Measurements from ENCODE around the gene CPA2. TPM values are rescaled to one million over a fixed set of nuclear protein-coding genes. Genes with fewer than 3 reads are reported as not detected.

Gene CPA2
- total RNA-seq, 1 donor from 2014 or later = not detected

DNA sequence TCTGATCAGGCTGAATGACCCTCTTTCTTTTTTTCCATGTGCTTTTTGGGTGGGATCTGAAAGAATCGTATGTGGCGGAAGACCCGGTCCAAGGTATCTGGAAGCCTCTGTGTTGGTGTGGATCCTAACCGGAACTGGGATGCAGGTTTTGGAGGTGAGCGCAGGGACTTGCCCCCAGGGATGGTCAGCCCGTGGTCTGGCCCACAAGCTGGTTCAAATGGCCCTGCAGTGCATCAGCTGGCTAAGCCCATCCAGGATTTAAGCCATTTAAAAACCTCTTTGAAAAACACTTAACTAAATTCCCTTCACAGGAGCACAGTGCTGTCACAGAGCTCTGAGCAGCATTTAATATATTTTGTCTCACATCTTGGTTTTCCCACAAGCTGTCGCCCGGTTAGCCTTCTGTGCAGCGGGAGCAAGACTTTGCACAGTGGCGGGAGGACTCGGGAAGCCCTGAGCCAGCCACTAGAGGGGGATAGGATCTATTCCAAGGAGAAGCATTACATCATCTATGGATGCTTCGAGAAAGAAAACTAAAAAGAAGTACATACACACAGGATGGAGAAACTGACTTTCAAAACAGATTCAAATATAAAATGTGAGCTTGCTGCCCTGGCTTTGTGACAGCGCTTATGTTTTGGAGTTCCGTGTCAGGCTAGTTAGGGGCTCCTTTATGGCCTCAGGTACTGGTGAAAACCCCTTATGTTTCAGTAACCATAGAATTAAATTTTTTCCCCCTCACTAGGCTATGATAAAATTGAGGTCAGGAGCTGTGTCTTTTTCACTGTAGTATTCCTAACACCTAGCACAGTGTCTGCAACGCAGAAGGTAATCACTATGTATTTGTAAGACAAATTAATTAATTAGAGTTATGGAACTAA is 11.3 kb downstream of the CPA2 start:
- FAIRE-seq = no peak
- DNase-seq (ENCODE audit: low spot score in 2 of 2) = peak; percentile 33 to 57

DNA sequence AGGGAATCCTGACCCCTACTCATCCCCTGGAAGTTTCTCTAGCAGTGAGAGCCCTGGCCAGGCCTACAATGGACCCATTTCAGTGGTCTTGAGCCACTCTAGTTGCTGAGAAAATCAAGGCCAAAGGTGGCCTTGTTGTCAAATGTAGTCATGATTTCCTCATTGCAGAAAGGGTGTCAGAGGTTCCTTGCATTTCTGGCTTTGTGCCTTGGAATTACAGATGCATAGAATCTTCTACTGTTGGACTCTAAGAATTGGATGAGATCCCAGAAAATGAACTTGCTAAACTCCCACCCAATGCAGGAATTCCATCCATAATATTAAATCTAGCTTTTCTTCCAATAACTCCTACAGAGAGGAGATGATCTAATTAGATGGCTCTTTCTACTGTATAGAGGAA is 12.2 kb downstream of the CPA2 start:
- FAIRE-seq (no peak), DNase-seq (ENCODE audit: low spot score in 2 of 2) (no peak)

DNA sequence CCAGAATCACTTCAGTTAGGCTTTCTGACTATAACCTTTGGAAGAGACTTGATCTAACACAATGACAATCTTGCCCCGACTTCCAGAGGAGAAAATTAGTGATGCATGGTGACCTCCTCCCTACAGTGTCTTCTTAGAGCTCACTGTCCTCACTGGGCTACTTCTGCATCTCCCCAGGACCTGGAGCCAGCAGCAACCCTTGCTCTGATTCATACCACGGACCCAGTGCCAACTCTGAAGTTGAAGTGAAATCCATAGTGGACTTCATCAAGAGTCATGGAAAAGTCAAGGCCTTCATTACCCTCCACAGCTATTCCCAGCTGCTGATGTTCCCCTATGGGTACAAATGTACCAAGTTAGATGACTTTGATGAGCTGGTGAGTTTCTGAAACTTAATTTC is 12.6 kb downstream of the CPA2 start:
- DNase-seq (ENCODE audit: low spot score in 2 of 2) (no peak), FAIRE-seq (no peak)

DNA sequence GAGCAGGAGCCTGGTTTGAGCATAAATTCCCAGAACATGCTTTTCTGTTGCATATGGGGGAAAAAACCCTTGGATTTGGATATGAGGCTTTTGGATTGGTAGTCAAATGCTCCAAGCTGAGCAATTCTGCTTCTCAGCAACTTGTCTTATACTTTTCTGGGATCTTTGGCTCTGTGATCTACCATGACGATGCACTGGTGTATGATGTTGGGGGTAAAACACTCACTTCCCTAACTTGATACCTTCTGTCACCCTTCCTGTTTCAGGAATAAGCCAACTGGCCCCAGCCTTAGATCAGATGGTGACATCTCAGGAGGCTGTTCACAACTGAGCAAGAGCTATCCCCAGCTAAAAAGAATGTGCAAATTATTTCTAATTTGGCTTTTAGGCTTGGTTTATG is 13.2 kb downstream of the CPA2 start:
- DNase-seq (ENCODE audit: low spot score in 2 of 2) (no peak), FAIRE-seq (no peak)

DNA sequence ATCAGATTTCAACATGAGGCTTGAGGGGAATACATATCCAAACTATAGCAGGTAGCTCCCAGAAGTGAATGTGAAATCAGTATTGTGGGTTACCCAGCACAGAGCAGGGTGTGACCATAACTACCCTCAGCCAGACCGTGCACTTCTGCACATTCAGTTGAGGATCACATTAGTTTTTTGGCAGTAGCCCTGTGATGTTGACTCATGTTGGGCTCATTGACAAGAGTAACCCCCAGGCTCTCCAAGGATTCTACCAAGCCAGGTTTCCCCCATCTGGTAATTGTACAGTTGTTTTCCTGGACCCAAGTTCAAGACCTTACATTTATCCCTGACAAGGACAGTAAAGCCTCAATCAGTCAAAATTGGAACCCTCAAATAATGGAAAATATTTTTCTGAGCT is 14.6 kb downstream of the CPA2 start:
- DNase-seq (ENCODE audit: low spot score in 2 of 2) (no peak), FAIRE-seq (no peak)

DNA sequence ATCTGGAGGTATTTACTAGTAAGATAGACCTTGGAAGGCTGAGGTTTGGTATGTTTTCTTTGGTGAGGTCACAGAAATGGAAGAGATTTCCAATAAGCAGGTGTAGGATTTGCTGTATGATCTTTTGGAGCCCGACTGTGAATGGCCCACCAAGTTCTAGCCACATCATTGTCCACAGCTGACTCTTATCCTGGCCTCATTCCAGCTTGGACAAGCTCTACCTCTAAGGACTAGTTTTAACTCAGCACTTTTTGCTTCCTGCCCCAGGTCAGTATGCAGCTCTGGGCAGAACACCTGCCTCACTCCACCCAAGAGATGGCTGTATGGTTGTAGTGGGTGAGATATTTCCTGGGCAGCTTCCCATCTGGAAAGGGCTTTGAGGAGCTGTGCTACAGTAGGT is 20.2 kb downstream of the CPA2 start:
- DNase-seq (ENCODE audit: low spot score in 2 of 2) = no peak
- no peak for FAIRE-seq

DNA sequence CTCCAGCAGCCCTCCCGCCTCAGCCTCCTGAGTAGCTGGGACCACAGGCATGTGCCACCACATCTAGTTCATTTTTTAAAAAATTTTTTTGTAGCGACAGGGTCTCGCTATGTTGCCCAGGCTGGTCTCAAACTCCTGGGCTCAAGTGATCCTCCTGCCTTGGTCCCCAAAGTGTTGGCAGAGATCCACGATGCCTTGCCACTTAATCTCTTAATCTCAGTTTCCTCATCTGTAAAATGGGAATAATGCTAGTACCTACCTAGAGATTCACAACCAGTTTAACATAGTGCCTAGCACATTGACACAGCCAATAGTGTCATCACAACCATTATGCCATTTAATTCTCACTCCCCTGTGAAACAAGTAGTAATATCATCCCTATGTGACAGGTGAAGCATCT is 21.5 kb downstream of the CPA2 start:
- no peak for DNase-seq (ENCODE audit: low spot score in 2 of 2)
- no peak for FAIRE-seq

DNA sequence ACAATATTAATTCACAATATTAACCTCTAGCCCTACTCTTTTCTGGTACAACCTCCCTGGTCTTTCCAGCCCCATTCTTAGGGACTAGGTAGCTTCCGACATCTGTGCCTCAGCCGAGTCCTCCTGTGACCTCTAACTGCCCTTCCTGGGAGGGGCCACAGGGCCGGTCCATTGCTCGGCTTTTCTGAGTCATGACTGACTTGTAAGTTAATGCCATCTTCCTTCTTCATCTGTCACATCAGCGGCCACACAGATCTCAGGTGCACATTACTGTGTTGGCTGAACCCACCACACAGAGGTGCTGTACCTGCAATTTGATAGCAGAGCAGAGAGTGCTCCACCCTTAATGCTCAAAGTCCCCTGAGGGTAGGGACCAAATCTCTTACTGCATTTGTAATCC is 22.2 kb downstream of the CPA2 start:
- DNase-seq (ENCODE audit: low spot score in 2 of 2) (no peak), FAIRE-seq (no peak)

DNA sequence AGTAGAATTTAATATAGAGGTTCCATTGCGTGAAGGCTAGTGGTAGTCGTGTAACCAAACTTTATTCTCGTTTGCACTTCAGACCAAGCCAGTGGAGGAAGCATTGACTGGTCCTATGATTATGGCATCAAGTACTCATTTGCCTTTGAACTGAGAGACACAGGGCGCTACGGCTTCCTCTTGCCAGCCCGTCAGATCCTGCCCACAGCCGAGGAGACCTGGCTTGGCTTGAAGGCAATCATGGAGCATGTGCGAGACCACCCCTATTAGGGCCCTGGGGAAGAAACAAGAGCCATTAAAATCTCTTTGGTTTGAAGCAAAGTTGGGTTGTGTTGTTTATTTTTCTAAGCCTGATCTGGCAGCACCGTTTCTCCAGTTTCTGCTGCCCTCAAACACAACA is 22.8 kb downstream of the CPA2 start:
- FAIRE-seq = no peak

DNA sequence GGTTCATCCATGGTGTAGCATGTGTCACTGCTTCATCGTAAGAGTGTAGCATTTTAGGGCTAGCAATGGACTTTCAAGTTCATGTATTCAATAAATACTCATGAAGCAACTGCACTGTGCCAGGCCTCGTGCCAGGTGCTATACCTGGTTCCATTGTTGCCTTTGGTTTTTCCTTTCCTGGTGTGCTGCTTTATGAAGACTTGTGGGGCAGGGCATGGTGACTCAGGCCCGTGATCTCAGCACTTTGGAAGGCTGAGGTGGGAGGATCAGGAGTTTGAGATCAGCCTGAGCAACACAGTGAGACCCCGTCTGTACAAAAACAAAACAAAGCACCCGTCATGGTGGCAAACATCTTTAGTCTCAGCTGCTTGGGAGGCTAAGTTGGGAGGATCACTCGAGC is 24.1 kb downstream of the CPA2 start:
- DNase-seq (ENCODE audit: low spot score in 2 of 2) (no peak), FAIRE-seq (no peak)

More for the DNA sequence above, 22.8 kb downstream of the CPA2 start:
- no peak for DNase-seq (ENCODE audit: low spot score in 2 of 2)

DNA sequence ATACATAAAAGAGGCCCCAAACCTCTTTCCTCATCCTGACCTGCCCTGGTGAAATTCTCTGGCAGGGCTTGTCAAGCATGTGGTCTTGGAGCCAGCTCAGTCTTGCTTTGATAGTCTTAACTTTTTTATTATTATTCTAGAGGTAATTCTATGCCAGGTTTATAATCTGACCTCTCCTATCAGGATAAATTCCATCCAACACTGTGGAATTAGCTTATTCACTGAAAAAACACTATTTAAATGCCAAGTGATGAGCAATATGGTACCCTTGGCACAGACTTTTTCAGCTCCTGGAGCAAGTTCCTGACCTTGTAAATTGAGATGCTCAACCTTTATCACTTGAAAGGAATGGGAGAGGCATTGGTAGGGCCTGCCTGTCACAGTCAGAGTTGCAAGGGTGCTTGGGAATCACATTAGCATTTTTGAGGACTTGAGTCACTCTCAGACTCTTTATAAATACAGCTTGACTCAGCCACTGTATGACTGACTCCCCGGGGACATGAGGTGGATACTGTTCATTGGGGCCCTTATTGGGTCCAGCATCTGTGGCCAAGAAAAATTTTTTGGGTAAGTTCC is 26.1 kb downstream of the CPA2 start, which contains the start of gene CPA4:
CPA4 (plus strand) TSS at position 480 of the 576 bp plus-strand sequence; CDS start at position 500, 20 bp downstream.
- no peak for FAIRE-seq
- no peak for DNase-seq (ENCODE audit: low spot score in 2 of 2)

DNA sequence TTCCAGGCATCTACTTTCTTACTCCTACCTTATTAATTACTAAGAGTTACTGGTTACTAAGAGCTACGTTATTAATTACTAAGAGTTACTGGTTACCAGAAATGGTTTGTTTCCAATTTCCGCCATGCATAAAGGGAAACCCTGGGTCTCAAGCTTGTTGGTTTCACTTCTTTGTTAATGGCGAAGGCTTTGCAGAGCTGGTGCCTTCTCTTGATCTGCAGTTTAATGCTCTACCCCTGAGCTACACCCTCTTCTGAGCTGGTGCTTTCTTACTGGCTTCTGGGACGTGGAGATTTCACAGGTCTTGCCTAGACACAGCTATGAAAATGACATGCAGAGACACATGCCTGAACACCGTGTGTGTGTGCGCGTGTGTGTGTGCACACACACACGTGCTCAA is 26.9 kb downstream of the CPA2 start:
- no peak for FAIRE-seq
- DNase-seq (ENCODE audit: low spot score in 2 of 2) = no peak

DNA sequence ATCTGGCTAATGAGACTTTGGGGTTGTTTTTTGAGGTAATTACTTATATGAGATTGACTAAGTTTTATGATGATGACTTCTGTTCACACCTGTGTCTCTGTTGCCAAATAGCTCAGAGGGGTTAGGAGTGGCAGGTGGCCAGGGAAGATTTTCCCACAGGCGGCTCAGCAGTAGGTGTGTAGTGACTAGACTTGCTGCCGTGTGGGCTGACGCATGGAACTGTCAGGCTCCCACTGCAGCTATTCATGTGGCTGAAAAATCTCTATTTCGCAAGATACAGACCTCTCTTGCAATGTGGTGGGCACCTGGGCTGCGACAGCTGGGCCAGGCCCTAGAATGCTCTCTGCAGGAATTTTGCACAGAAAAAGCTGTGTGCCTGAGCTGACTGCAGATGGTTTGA is 27.7 kb downstream of the CPA2 start:
- DNase-seq (ENCODE audit: low spot score in 2 of 2) = peak in 1 of 2 donors; percentile 15
- no peak for FAIRE-seq

DNA sequence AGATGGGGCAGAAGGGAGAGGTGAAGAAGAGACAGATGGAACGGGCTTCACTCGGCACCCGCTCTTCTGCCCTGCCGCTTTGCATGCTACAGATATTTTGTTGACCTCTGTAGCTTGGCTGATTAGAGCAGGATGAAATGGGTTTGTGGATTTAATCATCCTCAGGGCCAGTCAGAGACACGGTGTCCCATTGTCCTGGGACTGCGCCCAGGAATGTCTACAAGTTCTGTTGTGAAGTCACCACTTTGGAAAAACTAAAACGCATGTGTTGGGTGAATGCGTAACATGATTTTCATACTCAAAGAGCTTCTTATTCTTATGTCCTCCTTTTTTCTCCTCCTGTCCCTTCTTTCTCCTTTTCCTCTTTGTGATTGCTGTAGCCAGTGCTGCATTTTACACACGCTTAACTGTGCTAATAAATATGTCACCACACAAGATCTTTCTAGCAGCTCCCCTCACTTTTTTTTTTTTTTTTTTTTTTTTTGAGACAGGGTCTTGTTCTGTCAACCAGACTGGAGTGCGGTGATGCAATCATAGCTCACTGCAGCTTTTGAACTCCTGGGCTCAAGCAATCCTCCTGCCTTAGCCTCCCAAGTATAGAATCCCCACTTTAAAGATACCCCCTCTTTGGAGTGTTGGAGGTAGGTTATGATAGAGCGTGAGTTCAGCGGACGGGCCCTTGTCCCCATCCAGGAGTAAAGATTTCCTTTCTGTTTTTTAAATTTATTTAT is 29.7 kb downstream of the CPA2 start:
- no peak for DNase-seq (ENCODE audit: low spot score in 2 of 2)
- FAIRE-seq = no peak

DNA sequence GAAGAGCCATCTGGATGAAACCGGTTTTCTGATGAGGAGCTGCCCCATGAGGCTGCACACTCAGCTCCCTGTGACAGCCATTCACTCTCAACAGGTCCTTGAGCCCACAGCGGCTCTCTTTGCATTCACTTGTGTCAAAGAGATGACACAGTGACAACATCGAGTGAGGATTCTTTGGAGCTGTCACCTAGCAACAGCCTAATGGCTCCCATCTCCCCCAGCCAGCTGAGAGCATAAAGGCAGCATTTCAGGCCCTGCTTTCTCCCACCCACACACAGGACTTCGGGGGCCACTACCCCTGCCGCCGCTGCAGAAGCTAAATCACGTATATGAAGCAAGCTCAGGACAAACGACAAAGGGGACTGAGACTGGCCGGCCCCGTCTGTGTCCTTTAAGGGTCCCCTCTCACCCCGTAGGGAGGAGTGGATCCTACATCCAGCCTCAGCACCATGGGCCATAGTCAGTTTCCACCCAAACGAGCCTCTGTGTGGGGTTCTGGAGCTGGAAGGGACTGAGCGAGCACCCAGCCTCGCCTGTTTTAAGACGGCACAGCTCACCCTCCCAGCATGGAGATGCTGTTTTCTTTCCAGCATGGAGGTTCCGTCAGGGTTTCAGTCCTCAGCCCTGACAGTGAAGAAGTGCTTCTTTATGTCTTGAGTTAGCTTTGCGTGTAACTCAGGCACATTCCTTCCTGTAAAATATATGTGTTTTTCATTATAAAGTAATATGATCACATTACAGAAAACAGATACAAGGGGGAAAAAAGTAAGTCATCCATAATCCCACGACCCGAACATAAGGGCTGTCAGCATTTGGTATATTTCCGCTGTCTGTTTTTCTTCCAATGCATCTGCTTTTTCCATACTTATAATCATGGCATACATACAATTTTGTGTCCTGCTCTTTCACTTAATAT is 31.2 kb downstream of the CPA2 start:
- FAIRE-seq (no peak), DNase-seq (ENCODE audit: low spot score in 2 of 2) (no peak)

DNA sequence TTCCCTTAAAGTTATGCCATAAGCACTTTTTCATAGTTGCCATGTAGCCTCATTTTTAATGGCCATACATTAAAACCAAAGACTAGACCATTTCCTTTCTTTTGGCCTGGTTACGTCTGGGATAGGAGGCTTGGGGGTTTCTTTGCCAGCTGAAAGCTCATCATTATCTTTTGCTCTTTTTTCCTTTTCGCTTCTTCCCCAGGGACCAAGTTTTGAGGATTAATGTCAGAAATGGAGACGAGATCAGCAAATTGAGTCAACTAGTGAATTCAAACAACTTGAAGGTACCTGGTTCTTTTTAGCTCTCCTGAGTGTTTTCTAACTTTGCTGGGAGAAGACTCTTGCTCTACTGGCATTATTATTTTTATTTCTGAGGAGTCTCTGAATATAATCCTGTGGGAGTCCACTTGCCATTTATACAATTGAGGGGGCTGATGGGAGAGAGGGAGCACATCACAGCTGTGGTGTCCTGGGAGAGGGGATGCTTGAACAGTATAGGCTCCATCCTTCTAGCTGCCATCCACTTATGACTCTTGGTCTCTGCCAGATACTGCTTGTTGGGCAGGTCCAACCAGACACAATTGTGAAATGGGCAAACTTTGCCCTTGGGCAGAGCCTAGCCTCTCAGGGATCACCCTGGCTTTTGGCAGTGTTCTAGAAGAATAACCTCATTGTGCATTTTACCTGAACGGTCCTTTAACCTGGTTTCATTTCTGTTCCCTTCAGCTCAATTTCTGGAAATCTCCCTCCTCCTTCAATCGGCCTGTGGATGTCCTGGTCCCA is 32.1 kb downstream of the CPA2 start:
- FAIRE-seq = no peak
- no peak for DNase-seq (ENCODE audit: low spot score in 2 of 2)

DNA sequence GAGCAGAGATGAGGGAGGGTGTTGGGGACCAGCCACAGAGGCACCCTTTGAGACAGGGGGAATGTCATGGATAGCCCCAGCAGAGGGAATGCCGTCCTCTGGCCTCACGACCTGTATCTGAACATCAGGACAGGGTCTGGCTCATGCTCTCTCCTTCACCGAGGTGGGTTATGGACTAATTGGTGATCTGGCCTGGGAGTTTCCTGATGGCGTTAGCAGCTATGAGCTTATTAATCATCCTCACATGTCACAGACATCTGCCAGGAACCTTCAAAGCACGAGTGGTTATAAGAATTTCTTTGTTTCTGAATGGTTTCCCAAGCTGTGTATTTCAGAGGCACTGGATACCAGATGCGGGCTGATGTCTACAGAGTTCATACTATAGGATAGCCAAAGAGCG is 33.2 kb downstream of the CPA2 start:
- DNase-seq (ENCODE audit: low spot score in 2 of 2) = no peak

DNA sequence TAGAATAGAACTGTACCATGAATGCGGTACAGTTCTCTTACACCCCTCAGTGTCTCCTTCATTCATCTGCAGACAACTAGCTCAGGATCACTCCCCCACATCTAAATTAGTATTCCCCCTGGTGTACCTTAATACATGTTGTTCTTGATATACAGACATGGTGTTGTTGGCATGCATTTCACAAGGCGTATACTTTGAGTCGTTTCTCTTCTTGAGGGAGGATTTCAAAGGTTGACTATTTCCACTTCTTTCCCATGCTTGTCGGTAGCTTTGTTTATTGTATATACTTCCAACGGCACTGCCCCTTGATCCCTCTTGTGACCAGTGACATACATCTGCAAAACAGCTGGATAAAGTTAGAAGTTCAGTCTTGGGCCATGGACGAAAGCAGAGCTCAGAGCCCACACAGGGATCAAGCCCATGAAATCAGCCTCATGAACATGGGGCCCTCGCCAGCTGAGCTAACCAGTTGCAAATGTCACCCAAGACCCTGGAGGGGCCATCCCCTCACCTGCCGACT is 34.9 kb downstream of the CPA2 start:
- DNase-seq (ENCODE audit: low spot score in 2 of 2) (no peak), FAIRE-seq (no peak)

More for the DNA sequence above, 33.2 kb downstream of the CPA2 start:
- FAIRE-seq = no peak

DNA sequence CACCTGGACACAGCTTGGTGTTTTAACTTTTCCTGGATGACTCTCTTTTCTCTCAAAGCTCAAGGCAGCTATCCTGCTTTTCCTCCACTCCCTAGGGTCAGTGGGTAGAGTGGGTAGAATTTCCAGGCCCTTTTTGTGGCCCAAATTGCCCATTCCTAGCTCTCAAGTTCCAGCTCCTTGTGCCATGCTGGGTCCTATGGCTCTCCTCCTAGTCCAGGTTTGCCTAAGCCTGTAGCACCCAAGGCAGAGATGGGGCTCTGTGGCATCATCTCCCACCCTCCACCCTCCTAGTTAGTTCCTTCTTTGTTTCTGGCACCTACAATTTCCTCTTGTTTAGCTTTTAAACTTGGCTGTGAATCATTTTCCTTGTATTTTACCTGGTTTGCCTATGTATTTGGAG is 36.0 kb downstream of the CPA2 start:
- FAIRE-seq = no peak
- DNase-seq (ENCODE audit: low spot score in 2 of 2) = no peak
